GM21390 (cell line): ENCODE data around the gene PLCD1.

Source experiments
- ATAC-seq: cut with Tn5 transposase; IDR thresholded peaks from one replicate; pipeline ENCODE4 v1.9.1; 2021; ENCODE audit not compliant: unreplicated experiment

PLCD1 gene

GRCh38 chr3:38017445-38018295 is 11.8 kb downstream of the PLCD1 start:
- ATAC-seq = no peak

DNA sequence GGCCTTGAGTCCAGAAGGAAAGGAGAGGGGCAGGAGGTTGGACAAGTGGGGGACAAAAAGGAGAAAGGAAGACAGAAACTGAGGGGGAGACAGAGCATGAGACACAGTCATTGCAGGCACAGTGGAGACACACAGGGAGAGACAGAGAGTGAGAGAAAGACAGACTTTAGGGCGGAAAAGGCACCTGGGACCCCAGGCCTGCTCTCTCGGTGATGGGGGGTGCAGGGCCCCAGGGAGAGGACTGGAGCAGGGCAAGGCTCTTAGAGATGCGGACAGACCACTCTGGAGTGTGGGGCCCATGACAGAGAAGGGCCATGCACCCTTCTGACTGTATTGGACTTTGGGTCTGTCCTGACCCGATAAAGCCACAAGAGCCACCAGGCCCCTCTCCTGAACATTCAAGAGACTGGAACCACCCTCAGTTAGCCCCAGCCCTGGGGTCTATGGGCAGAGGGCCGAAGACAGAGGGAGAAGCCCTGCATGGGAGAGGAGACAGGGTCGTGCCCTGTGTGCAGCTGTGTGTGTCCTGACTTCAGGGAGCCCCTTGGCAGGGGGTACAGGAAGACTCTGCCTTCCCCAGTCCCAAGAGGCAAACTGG is 12.5 kb downstream of the PLCD1 start:
- ATAC-seq = no peak

DNA sequence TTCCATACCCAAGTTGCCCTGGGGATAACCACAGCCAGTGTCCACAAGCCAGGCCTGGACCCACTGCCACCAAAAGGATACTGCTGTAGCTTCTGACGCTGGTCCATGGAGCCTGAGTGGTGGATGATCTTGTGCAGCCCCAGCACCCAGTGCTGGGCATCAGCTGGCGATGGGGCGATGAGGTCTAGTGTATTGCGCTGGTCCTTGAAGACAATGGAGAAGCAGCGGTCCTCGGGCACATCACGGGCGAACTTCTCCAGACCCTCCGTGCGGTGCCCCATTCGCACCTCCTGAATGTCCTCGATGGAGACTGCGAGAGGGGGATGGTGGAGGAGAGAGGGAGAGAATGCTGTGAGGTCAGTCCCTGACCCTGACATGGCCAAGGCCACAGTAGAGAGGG is 13.0 kb downstream of the PLCD1 start:
- no peak for ATAC-seq

DNA sequence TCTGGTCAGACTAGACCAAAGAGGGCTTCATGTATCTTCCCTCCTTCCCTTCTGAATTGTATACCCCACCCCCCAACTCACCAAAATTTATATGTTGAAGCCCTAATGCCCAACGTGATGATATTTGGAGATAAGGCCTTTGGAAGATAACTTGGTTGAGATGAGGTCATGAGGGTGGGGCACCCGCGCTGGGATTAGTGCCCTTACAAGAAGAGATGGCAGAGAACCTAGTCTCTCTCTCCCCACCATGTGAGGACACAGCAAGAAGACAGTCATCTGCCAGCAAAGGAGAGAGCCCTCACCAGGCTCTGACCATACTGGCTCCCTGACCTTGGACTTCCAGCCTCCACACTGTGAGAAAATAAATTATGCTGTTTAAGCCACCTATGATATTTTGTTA is 13.5 kb downstream of the PLCD1 start:
- ATAC-seq = no peak

DNA sequence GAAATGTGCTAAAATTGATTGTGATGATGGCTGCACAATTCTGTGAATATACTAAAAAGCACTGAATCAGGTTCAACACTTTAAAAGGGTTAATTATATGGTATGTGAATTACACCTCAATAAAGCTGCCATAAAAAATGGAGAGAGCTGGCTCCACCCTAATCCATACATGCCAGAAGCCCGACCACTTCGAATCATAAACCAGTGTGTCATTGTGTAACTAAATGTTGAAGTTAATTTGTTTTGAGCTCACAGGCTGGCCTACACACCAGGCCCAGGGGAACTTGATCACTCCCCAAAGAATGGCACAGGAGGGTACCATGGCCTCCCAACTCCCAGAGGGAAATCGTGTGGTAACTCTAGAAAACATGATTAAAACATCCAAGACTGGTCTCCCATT is 14.0 kb downstream of the PLCD1 start:
- no peak for ATAC-seq

DNA sequence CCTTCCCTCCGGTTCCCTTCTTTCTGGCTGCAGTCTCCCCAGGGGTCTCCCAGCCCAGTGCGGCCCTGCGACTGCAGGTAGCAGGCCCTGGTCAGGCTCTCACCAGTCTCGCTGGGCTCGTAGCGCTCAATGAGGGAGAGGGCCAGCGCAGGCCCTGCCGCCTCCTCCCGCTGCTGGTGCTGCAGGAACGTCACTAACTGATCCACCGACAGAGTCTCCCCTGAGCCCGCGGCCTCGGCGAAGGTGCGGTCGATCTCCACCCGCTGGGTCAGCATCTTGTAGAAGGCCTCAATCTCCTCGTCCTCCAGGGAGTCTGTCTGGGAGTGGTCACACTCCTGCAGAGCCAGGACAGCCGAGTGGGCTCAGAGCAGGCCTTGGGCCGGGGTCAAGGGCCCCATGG is 18.3 kb downstream of the PLCD1 start:
- no peak for ATAC-seq

- no peak for ATAC-seq
These were observed 19.4 kb downstream of the PLCD1 start for GRCh38 chr3:38009807-38010591.

- no peak for ATAC-seq
These were observed 20.4 kb downstream of the PLCD1 start for GRCh38 chr3:38008971-38009580.

DNA sequence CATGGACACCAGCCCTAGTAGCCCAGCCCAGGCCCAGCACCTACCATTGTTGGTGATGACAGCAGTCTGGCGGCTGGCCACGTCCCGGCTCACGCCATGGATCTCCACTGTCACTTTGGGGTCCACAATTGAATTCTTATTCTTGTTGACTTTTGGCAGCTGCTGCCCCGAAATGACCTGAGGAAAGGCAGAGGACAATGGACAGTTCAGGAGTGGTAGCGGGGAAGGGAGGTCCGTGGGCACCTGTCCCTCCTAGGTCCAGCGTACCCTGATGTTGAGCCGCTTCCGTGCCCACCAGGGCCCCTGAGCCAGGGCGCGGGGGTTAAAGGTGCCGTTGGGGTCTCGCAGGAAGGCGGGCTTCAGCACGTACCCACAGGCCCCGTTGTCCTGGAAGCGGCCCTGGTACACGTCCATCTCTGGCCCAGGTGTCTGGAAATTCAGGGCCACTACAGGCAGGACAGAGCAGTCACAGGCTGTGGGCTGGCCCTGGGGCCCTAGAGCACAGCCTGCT is 21.2 kb downstream of the PLCD1 start:
- no peak for ATAC-seq

- no peak for ATAC-seq
These were observed 21.7 kb downstream of the PLCD1 start for GRCh38 chr3:38007754-38008090.

DNA sequence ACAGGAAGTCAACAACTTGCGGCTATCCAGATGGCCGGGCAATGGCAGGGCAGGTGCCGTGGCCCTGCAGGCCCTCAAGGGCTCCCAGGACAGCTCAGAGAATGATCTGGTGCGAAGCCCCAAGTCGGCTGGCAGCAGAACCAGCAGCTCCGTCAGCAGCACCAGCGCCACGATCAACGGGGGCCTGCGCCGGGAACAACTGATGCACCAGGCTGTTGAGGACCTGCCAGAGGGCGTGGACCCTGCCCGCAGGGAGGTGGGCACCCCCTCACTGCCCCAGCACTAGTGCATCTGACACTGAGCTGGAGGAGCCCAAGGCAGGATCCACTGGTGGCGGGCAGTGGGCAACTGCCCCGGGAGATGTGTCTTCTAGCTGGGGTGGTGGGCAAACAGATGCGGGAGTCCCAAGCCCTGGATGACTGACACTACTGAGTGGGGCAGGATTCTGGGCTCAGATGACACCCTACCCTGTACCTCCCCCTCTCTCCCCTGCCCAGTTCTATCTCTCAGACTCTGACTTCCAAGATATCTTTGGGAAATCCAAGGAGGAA is 22.9 kb downstream of the PLCD1 start:
- no peak for ATAC-seq

- ATAC-seq = no peak
These were observed 23.4 kb downstream of the PLCD1 start for GRCh38 chr3:38006031-38006430.

DNA sequence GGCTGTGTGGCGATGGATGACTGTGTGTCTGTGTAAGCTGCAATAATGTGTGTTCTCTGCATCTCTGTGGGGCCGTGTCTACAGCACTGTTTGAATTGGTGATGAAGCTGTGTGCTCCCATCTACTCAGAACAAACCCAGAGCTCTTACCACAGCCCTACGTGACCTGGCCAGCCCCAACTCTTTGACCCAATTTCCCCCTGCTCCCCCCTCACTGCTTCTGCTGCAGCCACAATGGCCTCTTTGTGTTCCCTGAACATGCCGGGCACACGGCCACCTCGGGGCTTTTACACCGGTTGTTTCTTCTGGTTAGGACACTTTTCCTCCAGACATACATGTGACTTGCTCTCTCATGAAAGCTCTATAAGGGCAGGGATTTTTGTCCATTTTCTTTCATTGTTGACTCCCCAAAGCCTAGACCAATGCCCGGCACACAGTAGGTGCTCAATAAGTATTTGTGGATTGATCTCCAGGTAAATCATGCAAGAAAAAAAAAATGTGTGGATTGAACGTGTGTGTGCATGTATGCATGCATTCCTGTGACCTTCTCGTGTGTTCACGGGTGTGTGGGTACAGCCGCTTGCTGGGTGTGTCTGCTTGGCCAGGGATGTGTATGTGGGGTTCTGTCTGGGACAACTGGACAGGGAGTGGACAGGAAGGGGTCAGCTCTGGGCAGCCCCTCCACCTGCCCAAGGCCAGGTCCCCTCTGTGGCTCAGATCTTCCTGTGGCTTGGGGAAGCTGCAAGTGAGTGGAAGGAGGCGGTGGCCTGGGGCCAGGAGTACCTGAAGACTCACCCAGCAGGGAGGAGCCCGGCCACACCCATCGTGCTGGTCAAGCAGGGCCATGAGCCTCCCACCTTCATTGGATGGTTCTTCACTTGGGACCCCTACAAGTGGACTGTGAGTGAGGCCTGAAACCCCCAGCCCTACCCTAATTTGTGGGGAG is 24.1 kb downstream of the PLCD1 start:
- ATAC-seq = no peak

GRCh38 chr3:38004415-38005075 is 24.9 kb downstream of the PLCD1 start:
- ATAC-seq = peak; percentile 45

DNA sequence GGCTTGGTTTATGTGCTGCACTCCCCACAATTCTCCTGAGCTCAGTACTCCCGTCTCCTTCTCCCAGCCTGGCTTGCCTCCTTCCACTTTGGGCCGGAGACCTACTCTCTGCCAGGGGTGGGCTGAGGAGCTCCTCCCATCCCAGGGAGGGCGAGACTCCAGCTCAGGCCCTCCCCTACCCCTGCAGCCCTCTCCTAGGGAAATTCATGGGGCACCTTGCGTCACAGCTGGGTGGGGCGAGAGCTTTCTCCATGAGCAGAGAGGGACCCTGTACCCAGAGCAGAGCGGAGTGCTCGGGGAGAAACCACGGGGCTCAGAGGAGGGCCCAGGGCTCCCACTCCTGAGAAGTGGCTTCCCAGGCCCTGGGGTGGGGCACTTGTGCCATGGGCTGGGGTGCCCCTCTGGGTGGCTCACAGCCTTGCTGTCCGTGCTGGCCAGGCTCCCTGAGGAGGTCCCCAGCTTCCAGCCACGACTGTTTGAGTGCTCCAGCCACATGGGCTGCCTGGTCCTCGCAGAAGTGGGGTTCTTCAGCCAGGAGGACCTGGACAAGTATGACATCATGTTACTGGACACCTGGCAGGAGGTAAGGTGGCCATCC is 25.5 kb downstream of the PLCD1 start:
- ATAC-seq = no peak

- no peak for ATAC-seq
These were observed 26.0 kb downstream of the PLCD1 start for GRCh38 chr3:38003371-38003816.

DNA sequence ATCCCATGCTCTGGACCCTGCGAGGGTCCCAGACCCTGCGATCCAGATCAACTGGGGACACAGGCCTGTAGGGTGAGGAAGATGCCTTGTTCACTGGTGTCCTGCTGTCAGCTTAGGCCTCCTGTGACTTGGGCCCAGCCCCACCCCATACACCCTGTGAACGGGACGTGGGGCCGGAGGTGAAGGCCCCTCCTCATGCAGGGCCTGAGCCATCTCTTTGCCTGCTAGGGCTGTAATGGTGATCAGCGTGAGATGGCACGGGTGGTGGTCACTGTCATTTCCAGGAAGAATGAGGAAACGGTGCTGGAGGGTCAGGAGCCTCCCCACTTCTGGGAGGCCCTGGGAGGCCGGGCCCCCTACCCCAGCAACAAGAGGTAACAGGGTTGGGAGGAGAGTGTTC is 26.5 kb downstream of the PLCD1 start:
- ATAC-seq = no peak

DNA sequence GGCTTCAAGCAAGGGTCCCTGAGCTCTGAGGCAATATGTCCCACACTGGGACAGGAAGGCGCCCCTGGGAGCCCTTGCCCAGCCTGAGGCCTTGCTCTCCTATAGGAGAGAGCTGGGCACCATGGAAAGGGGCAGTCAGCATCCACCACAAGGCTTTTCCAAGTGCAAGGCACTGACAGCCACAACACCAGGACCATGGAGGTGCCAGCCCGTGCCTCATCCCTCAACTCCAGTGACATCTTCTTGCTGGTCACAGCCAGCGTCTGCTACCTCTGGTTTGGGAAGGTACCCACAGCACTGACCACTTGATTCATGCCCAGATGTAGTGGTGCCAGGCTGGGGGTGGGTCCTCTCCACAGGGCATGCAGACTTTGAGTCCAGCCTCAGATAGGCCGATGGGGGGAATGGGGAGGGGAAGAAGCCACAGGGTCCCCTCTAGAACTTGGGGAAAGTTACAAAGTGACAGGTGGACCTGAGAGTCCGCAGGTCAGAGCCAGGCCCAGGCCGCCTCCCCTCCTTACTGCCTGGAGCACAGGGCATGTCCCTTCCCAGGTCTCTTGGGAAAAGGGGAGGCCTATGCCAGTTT is 27.1 kb downstream of the PLCD1 start:
- no peak for ATAC-seq
